HepG2 (cell line): Measurements from ENCODE around the gene SVIP. TPM values are rescaled to one million over a fixed set of nuclear protein-coding genes. Genes with fewer than 3 reads are reported as not detected.

ENCODE experiments used
- ATAC-seq: fragments of 200-7000 bp; cut with Tn5 transposase; 3 replicates; pipeline ENCODE4 v1.9.1; 2020; ENCODE audit warnings: mild to moderate bottlenecking, moderate library complexity
- BruUV-seq: library from RNA; stranded (reverse); fragments of 400-500 nt; replicated peaks from 2 replicates; lab custom pipeline; 2021; lab: Mats Ljungman, UMichigan
- CTCF ChIA-PET: fragments of 300-600 bp; formaldehyde crosslinking; extraction: SDS; loops from one replicate; lab custom pipeline; 2021; ENCODE audit warnings: low total read pairs, inconsistent platforms, low intra/inter-chr PET ratio; lab: Yijun Ruan, JAX
- POLR2A ChIA-PET: fragments of 350-600 bp; sonication (Branson Sonifier 250); formaldehyde crosslinking; loops from one replicate; lab custom pipeline; 2020; ENCODE audit warnings: antibody characterized with exemption, inconsistent platforms; lab: Yijun Ruan, JAX
- DNase-seq: peaks from one replicate; pipeline ENCODE4 v3.0.0-alpha.2; 2015; ENCODE audit warnings: low spot score
- FAIRE-seq: peaks from 3 replicates; lab custom pipeline; 2011; peaks lifted over from hg19 to GRCh38; lab: Jason Lieb, UNC
- H2AFZ ChIP-seq: one replicate; pipeline ENCODE4 v1.6.1; 2011; ENCODE audit warnings: low read length, inconsistent platforms
- H3K27ac ChIP-seq: fragments of 300-600 bp; 3 replicates; pipeline ENCODE4 v1.8.0; 2011; ENCODE audit warnings: mixed run types, mild to moderate bottlenecking, mixed read lengths, low read length, inconsistent platforms; ENCODE audit not compliant: insufficient read depth; ENCODE audit errors: extremely low read length
- H3K27me3 ChIP-seq, 2 experiments: fragments of 200-600 bp in 1 of 2; 2 replicates in 1 of 2; 3 replicates in 1 of 2; pipeline versions ENCODE4 v1.6.0 to v1.8.0; 2011; ENCODE audit warnings: low read length in 2 of 2, mild to moderate bottlenecking in 2 of 2, moderate library complexity in 2 of 2, inconsistent platforms in 1 of 2; ENCODE audit not compliant: insufficient read depth in 2 of 2, control insufficient read depth in 1 of 2
- H3K36me3 ChIP-seq, 2 experiments: fragments of 200-600 bp in 1 of 2; replicated peaks in 1 of 2; 2 replicates in 1 of 2; 3 replicates in 1 of 2; pipeline versions ENCODE4 v1.5.1 to v1.8.0; 2011; ENCODE audit warnings: low read length in 2 of 2, inconsistent platforms in 1 of 2; ENCODE audit not compliant: insufficient read depth in 2 of 2, control insufficient read depth in 1 of 2
- H3K4me1 ChIP-seq: 2 replicates; pipeline ENCODE4 v1.5.1; 2012; ENCODE audit warnings: low read length, inconsistent platforms; ENCODE audit not compliant: insufficient read depth
- H3K4me2 ChIP-seq: 2 replicates; pipeline ENCODE4 v1.6.0; 2011; ENCODE audit warnings: low read depth, low read length, inconsistent platforms
- H3K4me3 ChIP-seq, 3 experiments: fragments of 200-600 bp in 1 of 3; sonication (generic), shearing (Covaris generic) in 1 of 3; replicated peaks in 1 of 3; 2 replicates each; pipeline ENCODE4 v1.5.1; 2011 to 2016; ENCODE audit warnings: low read length in 3 of 3, inconsistent platforms in 2 of 3, low read depth in 2 of 3, mild to moderate bottlenecking in 2 of 3, control low read depth in 1 of 3, mixed read lengths in 1 of 3; ENCODE audit not compliant: insufficient read depth in 1 of 3
- H3K79me2 ChIP-seq: one replicate; pipeline ENCODE4 v1.6.1; 2011; ENCODE audit warnings: low read length, inconsistent platforms; ENCODE audit not compliant: insufficient read depth
- H3K9ac ChIP-seq: 2 replicates; pipeline ENCODE4 v1.6.0; 2011; ENCODE audit warnings: mild to moderate bottlenecking, low read depth, low read length, inconsistent platforms; ENCODE audit not compliant: insufficient read depth
- H3K9me3 ChIP-seq: 2 replicates; pipeline ENCODE4 v1.5.1; 2012; ENCODE audit warnings: mild to moderate bottlenecking, low read length
- H4K20me1 ChIP-seq: 2 replicates; pipeline ENCODE4 v1.6.0; 2011; ENCODE audit warnings: inconsistent platforms, mild to moderate bottlenecking, low read length, moderate library complexity; ENCODE audit not compliant: insufficient read depth
- AHR ChIP-seq: IDR thresholded peaks from 2 replicates; pipeline ENCODE4 v1.6.1; 2018; ENCODE audit warnings: missing genetic modification reagents, missing compliant biosample characterization
- FOXC1 ChIP-seq: sonication (generic); formaldehyde crosslinking; IDR thresholded peaks from 2 replicates; pipeline ENCODE4 v1.8.0; 2022; ENCODE audit warnings: mild to moderate bottlenecking, missing genetic modification reagents, borderline replicate concordance
- FOXP1 ChIP-seq, 2 experiments: fragments of 450-650 bp in 1 of 2; IDR thresholded peaks; 2 replicates each; pipeline ENCODE4 v1.6.1; 2017 to 2018; ENCODE audit warnings: antibody characterized with exemption in 1 of 2
- HDAC1 ChIP-seq: sonication (generic); formaldehyde crosslinking; IDR thresholded peaks from 2 replicates; pipeline ENCODE4 v1.5.1; 2020; ENCODE audit warnings: mild to moderate bottlenecking, missing genetic modification reagents
- HNRNPL ChIP-seq: fragments of 200-400 bp; formaldehyde crosslinking; IDR thresholded peaks from 2 replicates; pipeline ENCODE4 v1.6.1; 2017; ENCODE audit warnings: mild to moderate bottlenecking, low read depth, low read length
- MTF2 ChIP-seq: sonication (generic); formaldehyde crosslinking; IDR thresholded peaks from 2 replicates; pipeline ENCODE4 v1.5.0; 2020; ENCODE audit warnings: missing genetic modification reagents, borderline replicate concordance
- MXD1 ChIP-seq: sonication (generic); formaldehyde crosslinking; IDR thresholded peaks from 2 replicates; pipeline ENCODE4 v1.4.0; 2020; ENCODE audit warnings: mild to moderate bottlenecking, missing genetic modification reagents
- NCOA2 ChIP-seq: sonication (generic); formaldehyde crosslinking; IDR thresholded peaks from 2 replicates; pipeline ENCODE4 v1.8.0; 2022; ENCODE audit warnings: inconsistent platforms
- NFE2L2 ChIP-seq: fragments of 150-350 bp; IDR thresholded peaks from 2 replicates; pipeline ENCODE4 v1.6.1; 2014; ENCODE audit warnings: low read length
- ONECUT2 ChIP-seq: sonication (generic); formaldehyde crosslinking; IDR thresholded peaks from 2 replicates; pipeline ENCODE4 v1.4.0; 2020; ENCODE audit warnings: missing genetic modification reagents
- TRIM24 ChIP-seq: sonication (generic); formaldehyde crosslinking; IDR thresholded peaks from 2 replicates; pipeline ENCODE4 v1.8.0; 2022; ENCODE audit warnings: mild to moderate bottlenecking, missing genetic modification reagents
- YEATS2 ChIP-seq: sonication (generic); formaldehyde crosslinking; IDR thresholded peaks from 2 replicates; pipeline ENCODE4 v1.4.0; 2020; ENCODE audit warnings: missing genetic modification reagents, borderline replicate concordance
- ZBTB38 ChIP-seq: sonication (generic); formaldehyde crosslinking; IDR thresholded peaks from 2 replicates; pipeline ENCODE4 v1.5.1; 2020; ENCODE audit warnings: mild to moderate bottlenecking, missing genetic modification reagents
- ZNF720 ChIP-seq: sonication (generic); formaldehyde crosslinking; IDR thresholded peaks from 2 replicates; pipeline ENCODE4 v1.4.0; 2020; ENCODE audit warnings: missing genetic modification reagents
- WGBS: methylation state at CpG from one replicate; pipeline ENCODE4 v1.1.6; 2017; ENCODE audit warnings: low lambda C conversion rate; 5-methylcytosine and 5-hydroxymethylcytosine counted together
- in situ Hi-C: cut with HindIII; loops from 2 replicates; pipeline ENCODE4 v1.10.0; 2017; ENCODE audit warnings: low pct_unique_long_range_greater_than_20kb; ENCODE audit not compliant: extremely low pct_ligation_motif_present
- intact Hi-C: fragments of 100-400 bp; cut with micrococcal nuclease; formaldehyde crosslinking; loops from one replicate; pipeline ENCODE4 v1.10.0; 2022; ENCODE audit not compliant: unreplicated experiment
- polyA plus RNA-seq, 8 experiments: library from polyadenylated mRNA; depleted of rRNA in 3 of 8; stranded (reverse) in 7 of 8; unstranded in 1 of 8; fragments of >200 nt; fragmentation: Illumina TruSeq in 4 of 8; extraction: Trizol in 4 of 8; gene quantifications; 2 replicates each; pipeline versions ENCODE4 v1.2.1 to v1.2.3, GENCODE V29; 2011 to 2016; ENCODE audit warnings: low read depth in 4 of 8, missing spikeins in 1 of 8, mixed read lengths in 1 of 8; ENCODE audit not compliant: insufficient read depth in 1 of 8
- total RNA-seq, 5 experiments: library from RNA; depleted of rRNA; stranded (reverse); fragments of >200 nt; fragmentation: Illumina TruSeq; extraction: Trizol; gene quantifications; 2 replicates each; pipeline ENCODE4 v1.2.3, GENCODE V29; 2016; ENCODE audit warnings: low read depth in 1 of 5
- TF ChIP-seq, protein P1 (sequence below): IDR thresholded peaks from 2 replicates; pipeline ENCODE4 v1.4.0; 2020; ENCODE audit warnings: mild to moderate bottlenecking, missing genetic modification reagents

Gene SVIP
- total and polyA plus RNA-seq, 2 of the 13 experiments (the other 11 are each of a cell fraction or from before 2014, with no cell fraction given), result 6.3 to 27.2 TPM

DNA sequence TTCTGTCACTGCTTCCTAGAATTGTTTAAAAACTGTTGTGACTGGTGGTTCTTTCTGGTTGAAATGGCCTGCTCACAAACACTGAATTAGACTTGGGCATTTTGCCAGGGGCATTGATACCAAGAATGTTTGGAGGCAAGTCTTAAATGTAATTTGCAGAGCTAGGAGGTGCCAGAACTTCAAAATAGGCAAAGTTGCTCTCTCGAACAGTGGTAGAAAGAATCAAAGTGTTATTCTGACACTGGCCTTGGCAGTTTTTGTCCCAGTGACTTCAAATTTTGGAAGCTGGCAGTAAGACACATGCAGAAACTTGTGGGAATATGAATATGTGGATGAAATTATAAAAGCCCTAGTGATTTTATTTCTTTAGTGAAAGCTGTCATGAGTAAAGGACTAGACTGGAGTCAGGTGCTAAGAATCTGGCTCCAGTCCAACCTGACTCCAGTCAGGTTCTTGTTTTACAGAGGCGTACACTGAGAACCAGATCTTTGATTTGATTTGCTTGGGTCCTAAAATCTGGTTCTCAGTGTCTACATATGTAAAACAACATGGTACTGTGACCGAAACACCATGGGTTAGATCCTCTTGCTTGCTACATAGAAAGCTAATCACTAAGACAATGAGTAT lies 20.9 kb downstream of the SVIP start:
- TF ChIP-seq, protein P1, sequence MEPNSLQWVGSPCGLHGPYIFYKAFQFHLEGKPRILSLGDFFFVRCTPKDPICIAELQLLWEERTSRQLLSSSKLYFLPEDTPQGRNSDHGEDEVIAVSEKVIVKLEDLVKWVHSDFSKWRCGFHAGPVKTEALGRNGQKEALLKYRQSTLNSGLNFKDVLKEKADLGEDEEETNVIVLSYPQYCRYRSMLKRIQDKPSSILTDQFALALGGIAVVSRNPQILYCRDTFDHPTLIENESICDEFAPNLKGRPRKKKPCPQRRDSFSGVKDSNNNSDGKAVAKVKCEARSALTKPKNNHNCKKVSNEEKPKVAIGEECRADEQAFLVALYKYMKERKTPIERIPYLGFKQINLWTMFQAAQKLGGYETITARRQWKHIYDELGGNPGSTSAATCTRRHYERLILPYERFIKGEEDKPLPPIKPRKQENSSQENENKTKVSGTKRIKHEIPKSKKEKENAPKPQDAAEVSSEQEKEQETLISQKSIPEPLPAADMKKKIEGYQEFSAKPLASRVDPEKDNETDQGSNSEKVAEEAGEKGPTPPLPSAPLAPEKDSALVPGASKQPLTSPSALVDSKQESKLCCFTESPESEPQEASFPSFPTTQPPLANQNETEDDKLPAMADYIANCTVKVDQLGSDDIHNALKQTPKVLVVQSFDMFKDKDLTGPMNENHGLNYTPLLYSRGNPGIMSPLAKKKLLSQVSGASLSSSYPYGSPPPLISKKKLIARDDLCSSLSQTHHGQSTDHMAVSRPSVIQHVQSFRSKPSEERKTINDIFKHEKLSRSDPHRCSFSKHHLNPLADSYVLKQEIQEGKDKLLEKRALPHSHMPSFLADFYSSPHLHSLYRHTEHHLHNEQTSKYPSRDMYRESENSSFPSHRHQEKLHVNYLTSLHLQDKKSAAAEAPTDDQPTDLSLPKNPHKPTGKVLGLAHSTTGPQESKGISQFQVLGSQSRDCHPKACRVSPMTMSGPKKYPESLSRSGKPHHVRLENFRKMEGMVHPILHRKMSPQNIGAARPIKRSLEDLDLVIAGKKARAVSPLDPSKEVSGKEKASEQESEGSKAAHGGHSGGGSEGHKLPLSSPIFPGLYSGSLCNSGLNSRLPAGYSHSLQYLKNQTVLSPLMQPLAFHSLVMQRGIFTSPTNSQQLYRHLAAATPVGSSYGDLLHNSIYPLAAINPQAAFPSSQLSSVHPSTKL (CRISPR knock-in tag), result no peak
- TF ChIP-seq ZNF720 (no peak), ZBTB38 (CRISPR knock-in tag) (no peak), HNRNPL (no peak), MTF2 (no peak), HDAC1 (no peak), NCOA2 (CRISPR knock-in tag) (no peak), FOXC1 (CRISPR knock-in tag) (no peak), AHR (CRISPR knock-in tag) (no peak), YEATS2 (CRISPR knock-in tag) (no peak), FOXP1 (IDR thresholded peaks at IDR 0.05) (no peak), FOXP1 (CRISPR knock-in tag; IDR thresholded peaks at IDR 0.05) (no peak), TRIM24 (CRISPR knock-in tag) (no peak), MXD1 (CRISPR knock-in tag) (no peak), ONECUT2 (no peak), NFE2L2 (no peak)
- Histone ChIP-seq H3K4me2 (no peak overlapping the region), H3K27ac (no peak overlapping the region), H3K27me3 (no peaks in the 10 kb centered on the region), H3K4me1 (no peaks in the 10 kb centered on the region), H3K4me3 (no peak overlapping the region), H4K20me1 (no peaks in the 10 kb centered on the region), H2AFZ (no peak overlapping the region), H3K79me2 (no peaks in the 10 kb centered on the region), H3K9me3 (peaks cover 5% of the 10 kb centered on the region), H3K9ac (no peak overlapping the region), H3K36me3 (peaks cover 0 to 18% of the 10 kb centered on the region in 2 experiments; a peak in 1 of 5 replicates)
- no peak for DNase-seq
- no TSS peak for BruUV-seq
- ATAC-seq, result no peak
- intact Hi-C loops, result no loop called here
- in situ Hi-C loops, result no loop called here
- 94% methylated on average over 3 of the region's 3 CpGs for WGBS
- POLR2A ChIA-PET, result no interaction called here
- FAIRE-seq, result no peak
- CTCF ChIA-PET, result no interaction called here
